GM19438 (cell line): Measurements from ENCODE around the gene NFS1.
"Not testable (repeated sequence)": the region's sequence is repeated elsewhere in the genome, so short reads cannot be mapped to it uniquely, and the experiment has no call there.

Experiments
- ATAC-seq: cut with Tn5 transposase; IDR thresholded peaks from one replicate; pipeline ENCODE4 v1.9.1; 2021; ENCODE audit warnings: low read depth; ENCODE audit not compliant: unreplicated experiment

The NFS1 gene

GRCh38 chr20:35729836-35730582 lies 30.9 kb upstream of the NFS1 start:
- ATAC-seq: no peak

- ATAC-seq: no peak
These were observed 30.2 kb upstream of the NFS1 start for GRCh38 chr20:35729283-35729807.

DNA sequence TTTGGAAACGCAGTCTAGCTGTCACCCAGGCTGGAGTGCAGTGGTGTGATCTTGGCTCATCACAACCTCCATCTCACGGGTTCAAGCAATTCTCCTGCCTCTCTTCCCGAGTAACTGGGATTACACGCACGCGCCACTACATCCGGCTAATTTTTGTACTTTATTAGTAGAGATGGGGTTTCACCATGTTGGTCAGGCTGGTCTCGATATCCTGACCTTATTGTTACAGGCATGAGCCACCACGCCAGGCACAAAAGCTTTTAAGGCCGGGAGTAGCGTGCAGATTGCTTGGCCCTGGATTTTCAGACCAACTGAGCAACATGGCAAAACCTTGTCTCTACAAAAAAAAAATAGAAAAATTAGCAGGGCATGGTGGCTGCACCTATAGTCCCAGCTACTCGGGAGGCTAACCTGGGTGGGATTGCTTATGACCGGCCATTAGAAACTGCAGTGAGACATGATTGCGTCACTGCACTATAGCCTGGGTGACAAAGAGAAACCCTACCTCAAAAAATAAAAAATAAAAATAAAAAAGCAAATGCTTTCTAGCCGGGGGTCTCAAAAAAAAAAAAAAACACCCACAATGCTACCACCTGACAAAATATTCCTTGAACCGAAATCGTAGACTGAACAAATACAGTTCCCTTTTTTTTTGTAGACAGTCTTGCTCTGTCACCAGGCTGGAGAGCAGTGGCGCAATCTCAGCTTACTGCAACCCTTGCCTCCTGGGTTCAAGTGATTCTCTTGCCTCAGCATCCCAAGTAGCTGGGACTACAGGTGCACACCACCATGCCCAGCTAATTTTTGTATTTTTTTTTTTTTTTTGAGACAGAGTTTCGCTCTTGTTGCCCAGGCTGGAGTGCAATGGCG lies 27.9 kb upstream of the NFS1 start:
- no peak for ATAC-seq

GRCh38 chr20:35724321-35725230 lies 25.4 kb upstream of the NFS1 start:
- ATAC-seq: no peak

DNA sequence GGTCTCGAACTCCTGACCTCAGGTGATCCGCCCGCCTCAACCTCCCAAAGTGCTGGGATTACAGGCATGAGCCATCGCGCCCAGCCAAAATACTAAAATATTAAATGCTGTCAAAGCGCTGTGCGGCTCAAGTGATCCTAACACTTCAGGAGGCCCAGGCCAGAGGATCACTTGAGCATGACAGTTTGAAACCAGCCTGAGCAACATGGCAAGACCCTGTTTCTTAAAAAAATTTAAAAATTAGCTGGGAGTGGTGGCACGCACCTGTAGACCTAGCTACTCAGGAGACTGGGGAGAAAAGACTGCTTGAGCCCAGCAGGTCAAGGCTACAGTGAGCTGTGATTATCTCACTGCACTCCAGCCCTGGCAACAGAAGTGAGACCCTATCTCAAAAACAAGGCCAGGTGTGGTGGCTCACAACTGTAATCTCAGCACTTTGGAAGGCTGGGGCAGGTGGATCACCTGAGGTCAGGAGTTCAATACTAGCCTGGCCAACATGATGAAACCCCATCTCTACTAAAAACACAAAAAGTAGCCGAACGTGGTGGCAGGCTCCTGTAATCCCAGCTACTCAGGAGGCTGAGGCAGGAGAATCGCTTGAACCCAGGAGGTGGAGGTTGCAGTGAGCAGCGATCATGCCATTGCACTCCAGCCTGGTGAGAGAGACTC lies 24.6 kb upstream of the NFS1 start:
- ATAC-seq: not testable (repeated sequence)

DNA sequence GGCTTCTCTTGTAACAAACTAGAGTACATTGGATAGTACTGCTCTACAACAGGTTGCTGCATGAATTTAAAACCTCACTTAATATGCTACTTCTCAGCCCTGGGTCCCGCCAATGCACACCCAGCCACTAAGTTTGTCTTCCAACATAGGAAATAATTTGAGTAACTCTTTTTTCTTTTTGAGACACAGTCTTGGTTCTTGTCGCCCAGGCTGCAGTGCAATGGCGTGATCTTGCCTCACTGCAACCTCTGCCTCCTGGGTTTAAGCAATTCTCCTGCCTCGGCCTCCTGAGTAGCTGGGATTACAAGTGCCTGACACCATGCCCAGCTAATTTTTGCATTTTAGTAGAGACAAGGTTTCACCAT lies 24.1 kb upstream of the NFS1 start:
- ATAC-seq: not testable (repeated sequence)

- ATAC-seq: no peak
These were observed 22.5 kb upstream of the NFS1 start for GRCh38 chr20:35721621-35722020.

DNA sequence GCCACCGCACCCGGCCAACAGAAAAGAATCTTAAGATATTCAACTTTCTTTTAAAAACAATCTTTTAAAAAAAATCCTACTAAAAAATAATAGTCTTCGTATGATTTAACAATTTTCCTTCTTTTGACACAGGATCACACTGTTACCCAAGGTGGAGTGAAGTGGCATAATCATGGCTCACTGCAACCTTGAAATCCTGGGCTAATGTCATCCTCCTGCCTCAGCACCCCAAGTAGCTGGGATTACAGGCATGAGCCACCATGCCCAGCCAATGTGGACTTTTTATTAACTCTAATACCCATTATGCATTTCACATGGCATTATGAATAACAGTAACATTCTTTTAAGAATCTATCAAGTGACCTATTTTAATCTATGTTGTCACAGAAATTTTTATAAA lies 22.1 kb upstream of the NFS1 start:
- ATAC-seq: no peak

GRCh38 chr20:35720165-35721123 lies 21.3 kb upstream of the NFS1 start:
- ATAC-seq: no peak

DNA sequence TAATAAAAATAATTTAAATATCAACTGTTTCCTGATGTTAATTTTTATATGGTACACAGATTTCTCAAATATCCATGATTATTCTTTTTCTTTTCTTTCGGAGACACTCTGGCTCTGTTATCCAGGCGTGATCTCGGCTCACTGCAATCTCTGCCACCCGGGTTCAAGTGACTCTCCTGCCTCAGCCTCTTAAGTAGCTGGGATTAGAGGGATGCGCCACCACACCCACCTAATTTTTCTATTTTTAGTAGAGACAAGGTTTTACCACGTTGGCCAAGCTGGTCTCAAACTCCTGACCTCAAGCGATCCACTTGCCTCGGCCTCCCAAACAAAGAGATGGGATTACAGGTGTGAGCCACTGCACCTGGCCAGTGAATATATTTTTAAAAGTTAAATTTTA lies 20.6 kb upstream of the NFS1 start:
- no peak for ATAC-seq

GRCh38 chr20:35718972-35719635 lies 20.0 kb upstream of the NFS1 start:
- no peak for ATAC-seq

- ATAC-seq: not testable (repeated sequence)
These were observed 19.2 kb upstream of the NFS1 start for GRCh38 chr20:35718321-35718720.

DNA sequence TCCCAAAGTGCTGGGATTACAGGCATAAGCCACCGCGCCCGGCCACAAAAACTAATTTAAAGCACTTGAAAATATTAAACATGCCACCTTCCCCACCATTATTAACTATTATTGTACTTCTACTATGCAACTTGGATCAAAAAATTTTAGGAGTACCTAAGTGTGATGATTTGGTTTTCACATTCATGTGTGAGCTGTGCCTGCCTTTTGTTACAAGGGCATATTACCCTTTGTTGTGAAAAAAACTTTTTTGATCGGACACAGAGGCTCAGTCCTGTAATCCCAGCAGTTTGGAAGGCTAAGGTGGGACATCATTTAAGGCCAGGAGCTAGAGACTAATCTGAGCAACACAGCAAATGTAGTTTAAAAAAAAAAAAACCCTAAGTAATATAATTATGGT lies 17.2 kb upstream of the NFS1 start:
- ATAC-seq: no peak

- ATAC-seq: no peak
These were observed 16.5 kb upstream of the NFS1 start for GRCh38 chr20:35715652-35716051.

DNA sequence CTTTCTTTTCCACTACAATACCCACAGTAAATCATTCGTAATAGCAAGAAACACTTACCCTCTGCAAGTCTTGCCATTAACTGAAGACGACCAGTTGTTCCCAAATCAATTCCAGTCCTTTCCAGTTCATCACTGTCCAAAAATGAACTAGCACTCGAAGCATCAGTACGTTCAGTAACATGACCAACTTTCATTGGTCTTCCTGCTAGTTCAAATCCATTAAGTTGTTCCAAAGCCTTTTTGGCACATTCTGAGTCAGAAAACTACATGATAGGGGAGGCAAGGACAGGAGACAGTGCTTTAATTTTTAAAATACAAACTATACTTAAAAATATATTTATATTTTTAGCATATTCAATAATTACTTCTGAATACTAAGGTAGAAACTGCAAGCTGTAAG lies 15.0 kb upstream of the NFS1 start:
- no peak for ATAC-seq

- not testable (repeated sequence) for ATAC-seq
These were observed 14.0 kb upstream of the NFS1 start for GRCh38 chr20:35713120-35713519.

DNA sequence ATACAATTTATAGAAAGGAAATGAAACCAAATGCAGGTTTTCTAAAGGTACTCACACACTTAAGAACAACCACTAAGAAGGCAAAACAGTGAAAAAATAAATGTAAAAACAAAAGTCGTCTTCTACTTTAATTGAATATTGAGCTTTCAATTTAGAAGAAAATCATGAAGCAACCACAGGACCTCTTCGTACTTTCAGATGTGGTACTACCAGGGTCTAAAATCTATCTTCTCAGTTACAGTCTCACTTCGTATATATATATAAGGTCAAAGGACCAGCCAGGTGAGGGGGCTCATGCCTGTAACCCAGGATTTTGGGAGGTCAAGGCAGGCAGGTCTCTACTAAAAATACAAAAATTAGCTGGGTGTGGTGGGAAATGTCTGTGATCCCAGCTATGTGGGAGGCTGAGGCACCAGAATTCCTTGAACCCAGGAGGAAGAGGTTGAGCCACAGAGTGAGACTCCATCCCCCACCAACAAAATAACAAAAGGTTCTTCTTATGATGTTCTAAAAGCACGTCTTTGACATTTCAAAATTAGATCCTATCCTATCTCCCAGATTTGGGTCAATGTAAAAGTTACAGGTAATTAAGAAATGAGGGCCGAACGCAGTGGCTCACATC lies 12.5 kb upstream of the NFS1 start:
- no peak for ATAC-seq
